ENCODE measurements around the gene CCDC178.
"Not testable (repeated sequence)": the region's sequence is repeated elsewhere in the genome, so short reads cannot be mapped to it uniquely, and the experiment has no call there.

Gene CCDC178

GRCh38 chr18:32975501-32975900 lies 465.0 kb downstream of the CCDC178 start:
- no peak for DNase-seq

GRCh38 chr18:32975163-32975436 lies 465.4 kb downstream of the CCDC178 start:
- no peak for DNase-seq

GRCh38 chr18:32974421-32975162 lies 465.9 kb downstream of the CCDC178 start:
- no peak for DNase-seq

GRCh38 chr18:32968248-32968647 lies 472.3 kb downstream of the CCDC178 start:
- no peak for DNase-seq

GRCh38 chr18:32966141-32966540 lies 474.4 kb downstream of the CCDC178 start:
- no peak for DNase-seq

- no peak for DNase-seq
Observed at GRCh38 chr18:32961538-32961937, 479.0 kb downstream of the CCDC178 start.

- DNase-seq = no peak
Observed at GRCh38 chr18:32958746-32959145, 481.8 kb downstream of the CCDC178 start.

GRCh38 chr18:32956591-32957315 lies 483.8 kb downstream of the CCDC178 start:
- DNase-seq = no peak

- DNase-seq = not testable (repeated sequence)
Observed at GRCh38 chr18:32952318-32952717, 488.2 kb downstream of the CCDC178 start.

- no peak for DNase-seq
Observed at GRCh38 chr18:32937597-32937996, 502.9 kb downstream of the CCDC178 start.

- DNase-seq = no peak
Observed at GRCh38 chr18:32937066-32937465, 503.5 kb downstream of the CCDC178 start.

- DNase-seq = no peak
Observed at GRCh38 chr18:32934201-32934600, 506.3 kb downstream of the CCDC178 start.

- DNase-seq = peak; percentile 19
Observed at GRCh38 chr18:32930695-32931301, 509.7 kb downstream of the CCDC178 start.

GRCh38 chr18:32929213-32929612 lies 511.3 kb downstream of the CCDC178 start:
- DNase-seq = no peak

- DNase-seq = no peak
Observed at GRCh38 chr18:32922951-32923430, 517.5 kb downstream of the CCDC178 start.

- DNase-seq = no peak
Observed at GRCh38 chr18:32920796-32921787, 519.4 kb downstream of the CCDC178 start.

GRCh38 chr18:32919799-32920198 lies 520.7 kb downstream of the CCDC178 start:
- peak; percentile 47 for DNase-seq

- DNase-seq = no peak
Observed at GRCh38 chr18:32918692-32919250, 521.8 kb downstream of the CCDC178 start.

GRCh38 chr18:32915516-32915915 lies 525.0 kb downstream of the CCDC178 start:
- no peak for DNase-seq

- DNase-seq = no peak
Observed at GRCh38 chr18:32911660-32912284, 528.7 kb downstream of the CCDC178 start.

- DNase-seq = no peak
Observed at GRCh38 chr18:32910694-32911296, 529.7 kb downstream of the CCDC178 start.
